Sigmoid colon (tissue), 4 donors: ENCODE measurements around the gene DTX3L.

ENCODE experiments used
- POLR2A ChIP-seq, 2 donors: fragments of 450-650 bp; IDR thresholded peaks; one replicate each; pipeline ENCODE4 v1.6.1; 2016; ENCODE audit warnings: antibody characterized with exemption in 2 of 2, mild to moderate bottlenecking in 2 of 2, moderate library complexity in 2 of 2
- POLR2AphosphoS5 ChIP-seq, 4 donors: sonication (generic); formaldehyde crosslinking; IDR thresholded peaks; one replicate each; pipeline ENCODE4 v1.6.1; 2017; ENCODE audit warnings: antibody characterized with exemption in 4 of 4
- TF ChIP-seq, protein P1 (sequence below), 4 experiments: fragments of 450-650 bp in 3 of 4; fragments of 200-600 bp in 1 of 4; IDR thresholded peaks; one replicate each; pipeline ENCODE4 v1.5.1; 2016 to 2019; ENCODE audit warnings: antibody characterized with exemption in 4 of 4, mild to moderate bottlenecking in 3 of 4, moderate library complexity in 2 of 4

DNA sequence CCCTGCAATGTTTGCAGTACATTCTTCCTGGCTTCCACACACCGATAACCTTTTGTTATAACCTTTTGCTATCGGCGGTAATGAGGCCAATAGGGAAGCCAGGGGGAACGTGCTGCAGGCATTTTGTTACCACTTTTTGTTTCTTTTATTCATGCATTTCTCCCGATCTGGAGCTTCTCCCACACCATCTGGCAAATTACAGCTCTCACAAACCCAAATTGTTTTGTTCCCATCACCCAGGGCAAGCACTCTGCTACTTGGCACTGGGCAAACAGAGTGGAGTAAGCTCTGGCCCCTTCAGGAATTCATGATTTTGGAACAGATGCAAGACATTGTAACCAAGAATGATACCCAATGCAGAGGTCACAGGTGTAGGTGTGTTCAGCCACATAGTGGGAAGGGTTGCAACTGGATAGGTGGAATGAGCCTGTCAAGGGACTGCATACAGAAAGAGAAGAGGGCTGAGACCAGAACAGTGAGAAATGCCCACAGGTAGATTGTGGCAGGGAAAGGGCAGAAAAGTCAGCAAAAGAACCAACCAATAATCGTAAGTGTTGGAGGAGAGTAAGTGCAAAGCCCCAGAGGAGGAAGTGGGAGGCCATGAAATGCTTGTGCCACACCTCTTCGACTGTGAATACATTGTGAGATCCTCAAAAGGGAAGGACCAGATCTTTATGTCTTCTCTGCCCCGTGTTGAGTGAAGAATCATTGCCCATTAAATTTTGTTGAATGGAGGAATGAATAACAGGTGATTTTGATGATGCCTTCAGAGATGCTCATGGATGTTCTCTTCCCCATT is 59.1 kb downstream of the DTX3L start:
- TF ChIP-seq, protein P1, sequence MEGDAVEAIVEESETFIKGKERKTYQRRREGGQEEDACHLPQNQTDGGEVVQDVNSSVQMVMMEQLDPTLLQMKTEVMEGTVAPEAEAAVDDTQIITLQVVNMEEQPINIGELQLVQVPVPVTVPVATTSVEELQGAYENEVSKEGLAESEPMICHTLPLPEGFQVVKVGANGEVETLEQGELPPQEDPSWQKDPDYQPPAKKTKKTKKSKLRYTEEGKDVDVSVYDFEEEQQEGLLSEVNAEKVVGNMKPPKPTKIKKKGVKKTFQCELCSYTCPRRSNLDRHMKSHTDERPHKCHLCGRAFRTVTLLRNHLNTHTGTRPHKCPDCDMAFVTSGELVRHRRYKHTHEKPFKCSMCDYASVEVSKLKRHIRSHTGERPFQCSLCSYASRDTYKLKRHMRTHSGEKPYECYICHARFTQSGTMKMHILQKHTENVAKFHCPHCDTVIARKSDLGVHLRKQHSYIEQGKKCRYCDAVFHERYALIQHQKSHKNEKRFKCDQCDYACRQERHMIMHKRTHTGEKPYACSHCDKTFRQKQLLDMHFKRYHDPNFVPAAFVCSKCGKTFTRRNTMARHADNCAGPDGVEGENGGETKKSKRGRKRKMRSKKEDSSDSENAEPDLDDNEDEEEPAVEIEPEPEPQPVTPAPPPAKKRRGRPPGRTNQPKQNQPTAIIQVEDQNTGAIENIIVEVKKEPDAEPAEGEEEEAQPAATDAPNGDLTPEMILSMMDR (IDR thresholded peaks at IDR 0.05): no peak
- no peak for TF ChIP-seq POLR2AphosphoS5 (IDR thresholded peaks at IDR 0.05)
- no peak for TF ChIP-seq POLR2A (IDR thresholded peaks at IDR 0.05)
